ENCODE results near the gene GAL.
"Not testable (repeated sequence)": the region's sequence is repeated elsewhere in the genome, so short reads cannot be mapped to it uniquely, and the experiment has no call there.

GRCh38 chr11:68634606-68635005 is 49.7 kb upstream of the GAL start:
- TF ChIP-seq CTCF (IDR thresholded peaks at IDR 0.05 in 4 of 5, conservative IDR thresholded peaks at IDR 0.05 in 1 of 5); POLR2A (IDR thresholded peaks at IDR 0.05): not testable (repeated sequence)
